Left forelimb (tissue), 1 donor: ENCODE results near the gene MED27.

Experiments
- DNase-seq: peaks from one replicate; pipeline ENCODE4 v3.0.0-alpha.2; 2018; ENCODE audit warnings: low spot score

Gene MED27

DNA sequence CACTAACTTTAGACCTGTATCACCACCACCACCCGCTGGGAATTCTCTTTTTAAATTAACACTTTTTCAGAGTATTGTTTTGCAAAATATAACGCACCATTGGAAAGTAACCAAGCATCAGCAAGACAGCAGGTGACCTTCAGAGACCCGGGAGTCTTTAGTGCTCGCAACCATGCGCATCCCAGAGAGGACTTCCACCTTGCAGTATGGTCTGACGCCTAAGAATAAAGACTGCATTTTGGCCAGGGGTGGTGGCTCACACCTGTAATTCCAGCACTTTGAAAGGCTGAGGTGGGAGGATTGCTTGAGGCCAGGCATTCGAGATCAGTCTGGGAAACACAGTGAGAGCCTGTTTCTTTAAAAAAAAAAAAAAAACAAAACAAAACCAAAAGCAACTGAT is 113.8 kb downstream of the MED27 start:
- DNase-seq: no peak

DNA sequence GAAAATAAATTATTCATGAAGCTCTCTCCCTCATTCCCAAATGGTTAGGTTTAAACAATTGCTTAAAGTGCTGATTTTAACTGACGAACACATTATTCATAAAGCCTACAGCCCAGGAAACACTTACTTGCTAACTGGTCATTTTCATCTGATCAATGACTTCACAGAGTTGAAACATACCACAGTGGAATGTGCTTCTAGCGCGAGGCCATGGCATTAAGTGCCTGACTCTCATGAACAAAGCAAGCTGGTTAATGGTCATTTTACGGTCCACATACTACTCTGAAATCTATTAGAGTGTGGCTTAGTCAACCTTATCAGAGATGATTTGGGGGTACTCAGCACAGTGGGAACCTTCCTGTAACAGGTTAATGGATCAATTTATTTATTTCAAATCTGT is 114.6 kb downstream of the MED27 start:
- DNase-seq: no peak

DNA sequence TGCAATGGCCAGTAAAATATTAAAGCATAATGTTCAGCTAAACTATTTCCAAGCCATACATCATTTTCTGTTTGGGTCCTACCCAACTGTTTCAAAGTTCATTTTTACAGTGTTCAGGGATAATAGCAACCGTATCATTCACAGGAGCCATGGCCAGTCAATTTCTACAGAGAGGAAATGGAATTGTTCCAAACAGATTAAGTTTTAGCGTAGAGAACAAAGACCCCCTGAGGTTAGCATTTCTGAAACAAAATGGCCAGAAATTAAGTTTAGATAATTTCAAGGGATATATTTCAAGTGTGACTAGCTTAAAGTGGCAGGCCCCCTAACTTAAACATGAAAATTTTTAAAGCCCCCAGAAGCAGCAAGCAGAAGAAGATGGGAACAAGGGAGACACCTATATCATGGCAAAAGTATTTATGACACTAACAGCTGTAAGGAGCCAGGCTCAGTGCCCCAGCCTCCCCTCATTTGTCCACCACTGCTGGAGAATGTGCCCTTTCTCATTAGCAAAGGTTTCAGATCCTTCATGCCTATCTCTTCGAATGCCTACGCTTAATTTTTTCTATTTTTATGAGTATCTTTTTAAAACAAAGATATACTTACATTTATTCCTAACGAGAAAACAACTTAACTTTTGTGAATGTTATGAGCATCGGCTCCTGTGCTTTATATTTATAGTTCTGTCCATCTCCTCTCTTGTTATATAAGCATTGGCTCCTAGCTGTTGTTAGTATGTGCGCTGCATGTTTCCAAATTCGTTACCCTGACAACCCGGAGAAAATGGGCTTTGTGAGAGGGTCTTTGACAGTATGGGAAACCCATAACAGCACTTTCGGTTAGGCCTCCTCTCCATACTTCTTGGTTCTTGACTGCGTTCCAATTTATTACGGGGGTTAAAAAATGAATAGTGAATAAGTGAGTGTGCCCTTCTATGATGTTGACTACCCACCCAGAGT is 116.3 kb downstream of the MED27 start:
- no peak for DNase-seq

DNA sequence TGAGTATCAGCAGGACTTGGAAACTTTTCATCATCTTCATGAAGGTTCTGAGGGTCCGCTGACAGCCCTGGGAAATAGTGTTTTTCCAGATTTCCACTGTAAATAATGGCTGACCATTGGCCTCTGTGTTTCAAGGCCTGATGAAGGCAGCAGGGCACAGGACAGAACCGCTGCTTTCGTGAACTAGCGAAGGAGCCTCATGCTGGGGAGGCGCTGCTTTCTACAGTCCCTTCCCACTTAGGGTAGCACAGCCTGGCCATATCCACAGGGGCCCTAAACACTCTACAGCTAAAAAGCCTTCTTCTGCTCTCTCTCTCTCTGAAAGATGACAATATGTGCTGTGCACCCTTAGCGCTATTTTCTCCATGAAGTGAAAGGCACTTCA is 118.2 kb downstream of the MED27 start:
- DNase-seq: no peak

DNA sequence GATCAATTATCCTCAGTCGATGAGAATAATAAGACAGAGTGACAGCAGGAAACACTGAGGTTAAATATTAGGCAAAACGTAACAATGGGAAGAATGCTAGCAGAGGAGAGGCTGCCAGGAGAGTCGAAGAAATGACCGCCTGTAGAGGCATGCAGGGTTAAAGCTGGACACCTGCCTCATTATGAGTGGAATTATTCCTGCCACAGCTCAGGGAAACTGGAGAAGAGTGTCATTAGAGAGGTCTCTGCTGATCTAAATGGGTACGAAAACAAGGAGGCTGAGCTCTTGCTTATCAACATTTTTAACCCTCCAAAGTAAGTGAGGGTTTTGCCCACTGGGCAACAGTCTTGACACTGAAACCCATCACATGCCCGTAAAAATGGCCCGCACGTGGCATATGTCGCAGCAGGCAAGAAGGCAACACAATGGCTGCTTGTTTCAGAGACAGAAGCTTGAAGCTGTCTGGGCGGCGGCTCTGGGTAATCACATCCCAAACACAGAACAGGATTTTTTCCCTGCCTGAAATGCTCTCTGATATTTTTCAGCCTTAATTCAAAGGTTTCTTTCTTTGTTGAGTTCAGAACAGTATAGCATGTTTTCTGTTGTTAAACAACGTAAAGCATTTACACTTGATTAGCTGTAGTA is 118.7 kb downstream of the MED27 start:
- DNase-seq: no peak

DNA sequence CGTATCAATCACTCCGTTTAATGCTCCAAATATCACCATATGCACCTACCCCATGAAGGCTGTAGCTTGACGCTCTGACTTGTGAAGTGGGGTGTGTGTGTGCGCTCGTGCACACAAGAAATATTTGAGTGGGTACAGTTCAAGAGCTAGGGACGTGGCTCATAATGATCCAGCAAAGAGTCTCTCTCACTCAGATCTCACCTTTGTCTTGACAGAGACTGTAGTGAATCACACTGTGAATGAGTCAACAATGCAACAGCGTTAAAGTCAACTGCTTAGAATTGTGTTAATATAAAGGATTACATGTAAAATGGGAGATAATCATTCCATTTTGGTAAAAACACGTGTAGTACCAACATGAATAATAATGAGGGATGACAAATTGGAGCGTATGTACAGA is 119.4 kb downstream of the MED27 start:
- DNase-seq: no peak

DNA sequence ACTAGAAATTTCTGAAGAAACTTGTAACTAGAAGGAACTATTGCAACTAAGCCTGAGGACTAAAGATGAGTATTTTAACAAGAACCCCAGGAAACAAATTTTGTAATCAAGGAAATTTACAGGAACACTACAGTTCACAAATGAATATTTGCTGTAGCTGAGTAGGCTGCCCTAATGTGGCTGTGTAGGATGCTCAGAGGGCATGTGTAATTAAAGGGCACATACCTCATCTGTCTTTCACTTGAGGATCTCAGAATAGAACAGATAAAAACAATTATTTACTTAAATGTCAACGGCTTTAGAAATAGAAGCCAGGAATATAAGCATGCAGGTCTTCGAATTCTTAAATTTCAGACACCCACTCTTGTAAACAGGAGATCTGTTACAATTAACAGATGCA is 119.8 kb downstream of the MED27 start:
- DNase-seq: no peak

DNA sequence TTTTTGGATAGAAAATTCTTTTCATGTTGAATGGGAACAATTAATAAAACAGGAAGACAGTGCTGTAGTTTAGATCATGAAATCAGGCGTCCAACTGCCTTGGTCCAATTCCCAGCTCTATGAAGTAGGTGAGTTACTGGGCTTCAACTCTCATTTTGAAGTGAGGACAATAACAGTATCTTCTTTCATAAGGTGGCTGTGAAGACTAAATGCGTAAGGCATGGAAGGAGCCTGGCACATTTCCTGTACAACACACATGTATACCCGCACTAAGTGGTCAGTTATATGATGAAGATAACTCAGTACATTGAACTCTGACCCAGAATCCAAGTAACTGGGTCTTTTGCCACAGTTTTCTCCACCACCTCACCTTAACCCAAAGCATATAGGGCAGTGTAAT is 120.6 kb downstream of the MED27 start:
- no peak for DNase-seq

DNA sequence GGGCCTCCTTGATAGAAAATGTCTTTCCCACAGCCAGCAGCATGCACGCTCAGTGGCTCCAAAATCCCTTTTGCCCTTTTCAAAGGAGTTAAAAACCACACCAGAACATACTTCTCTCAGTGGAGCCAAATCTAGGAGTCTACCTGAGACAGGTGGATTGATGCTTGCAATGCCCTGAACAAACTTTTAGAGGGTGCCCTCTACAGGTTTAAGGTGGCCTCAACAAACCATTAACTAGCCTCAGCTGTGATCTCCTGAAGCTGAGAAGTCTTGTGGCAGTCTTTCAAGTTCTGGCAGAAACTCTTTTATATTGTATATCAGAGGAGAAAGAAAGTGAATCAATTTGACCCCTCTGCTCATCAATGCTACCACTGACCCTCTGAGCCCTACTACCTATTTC is 125.4 kb downstream of the MED27 start:
- DNase-seq: no peak

DNA sequence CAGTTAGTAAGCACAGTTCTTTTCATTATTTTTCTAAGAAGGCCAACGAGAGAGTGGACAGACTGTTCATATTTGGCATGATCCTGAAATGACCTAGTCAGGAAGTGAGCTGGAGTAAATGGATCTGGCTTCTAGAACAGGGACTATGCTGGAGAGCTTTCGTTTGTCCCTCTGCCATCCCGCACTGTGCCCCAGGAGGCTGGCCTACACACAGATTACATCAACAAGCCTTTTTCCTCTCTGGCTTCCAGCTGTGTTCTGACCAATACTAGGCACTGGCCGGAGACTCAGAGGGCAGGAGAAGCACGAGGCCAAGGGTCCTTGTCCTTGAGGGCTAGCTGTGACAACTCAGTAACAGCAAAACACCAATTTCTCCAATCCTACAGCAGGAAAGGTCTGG is 127.8 kb downstream of the MED27 start:
- no peak for DNase-seq

DNA sequence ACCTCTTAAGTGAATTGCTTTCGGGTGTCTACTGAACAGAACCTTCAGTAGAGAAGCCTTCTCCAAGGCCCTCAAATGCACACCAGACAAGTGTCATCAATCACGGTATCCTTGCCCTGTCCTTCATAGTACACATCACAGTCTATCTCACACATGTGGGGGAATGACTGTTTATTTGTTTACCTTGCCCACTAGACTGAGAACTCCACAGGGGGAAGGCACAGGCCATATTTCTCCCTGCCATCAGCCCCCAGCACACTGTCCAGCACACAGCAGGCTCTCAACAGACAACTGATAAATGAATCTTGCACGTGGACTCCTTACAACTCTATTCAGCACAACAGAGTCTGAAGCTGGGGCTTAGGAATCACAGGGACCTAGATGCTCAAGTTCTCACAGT is 128.5 kb downstream of the MED27 start:
- no peak for DNase-seq

DNA sequence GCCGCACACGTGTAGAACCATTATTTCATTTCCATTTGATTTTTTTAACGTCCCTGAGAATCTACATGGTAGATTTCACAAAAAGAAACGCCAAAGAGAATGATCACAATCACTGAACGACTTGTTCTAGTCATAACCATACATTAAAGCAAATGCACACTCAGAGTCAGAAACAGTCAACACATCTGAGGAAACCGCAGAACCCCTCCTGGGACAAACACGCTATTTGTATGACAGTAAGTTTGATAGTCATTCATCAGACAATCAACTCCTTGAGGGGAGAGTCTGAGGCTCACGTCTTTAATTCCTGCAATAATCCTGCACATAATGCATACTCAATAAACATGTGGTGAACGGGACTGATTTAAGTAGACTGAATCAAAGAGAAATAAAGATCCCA is 129.2 kb downstream of the MED27 start:
- no peak for DNase-seq

DNA sequence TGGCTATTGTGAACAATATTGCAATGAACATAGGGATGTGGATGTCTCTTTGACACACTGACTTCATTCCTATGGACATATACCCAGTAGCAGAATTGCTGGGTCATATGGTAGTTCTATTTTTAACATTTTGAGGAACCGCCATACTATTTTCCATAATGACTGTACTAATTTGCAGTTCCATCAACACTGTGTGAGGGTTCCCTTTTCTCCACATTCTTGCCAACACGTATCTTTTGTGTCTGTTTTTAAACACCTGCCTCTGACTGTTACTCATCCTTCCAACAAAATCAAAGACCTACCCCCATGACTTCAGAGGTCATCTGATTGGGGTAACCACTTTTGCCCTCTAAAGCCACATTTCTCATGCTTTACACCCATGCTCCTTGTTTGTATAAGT is 133.5 kb downstream of the MED27 start:
- DNase-seq: no peak

DNA sequence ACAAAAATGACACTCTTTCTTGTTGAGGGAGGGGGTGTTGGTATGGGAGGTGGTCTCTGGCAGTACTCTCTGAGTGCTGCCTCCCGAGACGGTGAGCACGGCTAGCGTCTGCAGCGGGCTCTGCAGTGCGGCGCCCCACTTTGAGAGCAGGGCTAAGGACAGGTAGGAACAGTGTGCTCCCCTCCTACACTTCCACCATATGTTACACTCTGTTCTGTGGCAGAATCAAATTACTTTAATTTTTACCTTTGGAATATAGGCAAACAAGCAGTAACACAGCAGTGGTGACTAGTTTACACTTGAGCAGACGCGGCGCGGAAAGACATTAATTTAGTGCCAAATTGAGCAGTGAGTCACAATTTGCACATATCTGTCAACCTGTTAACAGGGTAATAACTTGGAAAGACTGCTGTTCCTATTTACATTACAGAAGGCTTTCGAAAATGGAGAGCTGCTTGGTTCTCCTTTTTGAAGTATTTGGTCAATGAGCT is 136.3 kb downstream of the MED27 start:
- DNase-seq: no peak

DNA sequence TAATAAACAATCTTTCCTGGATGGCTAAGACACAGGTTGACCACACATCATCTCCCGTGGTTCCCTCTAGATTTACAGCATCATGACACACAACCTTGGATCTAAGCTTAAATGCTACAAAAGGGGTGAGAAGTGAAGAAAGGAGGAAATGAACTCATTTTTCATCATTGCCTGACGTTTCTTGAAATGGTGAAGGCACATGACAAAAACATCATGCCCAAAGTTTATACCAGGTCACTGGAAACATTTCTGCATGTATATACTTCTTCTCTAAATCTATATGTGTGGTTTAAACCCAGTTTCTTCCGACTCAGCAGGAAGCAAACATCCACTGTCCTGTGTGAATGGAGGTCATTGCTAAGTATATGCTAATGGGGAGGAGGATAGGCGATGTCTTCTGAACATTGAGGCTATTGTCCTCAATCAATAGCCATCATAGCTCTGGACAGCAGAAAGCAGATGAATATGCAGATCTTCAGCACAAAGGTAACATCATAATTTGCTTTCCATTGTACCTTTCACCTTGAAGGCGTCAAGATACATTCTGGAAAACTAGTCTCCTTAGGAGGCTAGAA is 137.4 kb downstream of the MED27 start:
- DNase-seq: no peak

DNA sequence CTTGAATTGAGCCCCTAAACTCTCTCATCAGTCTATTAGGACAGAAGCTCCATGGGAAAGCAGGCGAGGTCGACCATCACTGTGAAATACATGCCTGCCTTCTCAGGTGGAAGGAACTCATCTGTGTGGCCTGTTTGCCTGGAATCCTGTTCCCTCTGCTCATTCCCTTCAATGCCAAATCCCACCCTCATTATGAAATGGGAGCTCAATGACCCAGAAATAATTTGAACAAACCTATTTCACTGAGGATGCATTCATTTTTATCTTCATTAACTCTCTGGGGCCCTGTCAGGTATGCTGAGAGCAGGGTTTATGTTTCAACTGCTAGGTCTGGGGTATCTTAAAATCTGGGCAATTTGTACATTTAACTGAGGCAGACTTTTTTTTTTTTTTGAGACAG is 142.2 kb downstream of the MED27 start:
- DNase-seq: no peak

DNA sequence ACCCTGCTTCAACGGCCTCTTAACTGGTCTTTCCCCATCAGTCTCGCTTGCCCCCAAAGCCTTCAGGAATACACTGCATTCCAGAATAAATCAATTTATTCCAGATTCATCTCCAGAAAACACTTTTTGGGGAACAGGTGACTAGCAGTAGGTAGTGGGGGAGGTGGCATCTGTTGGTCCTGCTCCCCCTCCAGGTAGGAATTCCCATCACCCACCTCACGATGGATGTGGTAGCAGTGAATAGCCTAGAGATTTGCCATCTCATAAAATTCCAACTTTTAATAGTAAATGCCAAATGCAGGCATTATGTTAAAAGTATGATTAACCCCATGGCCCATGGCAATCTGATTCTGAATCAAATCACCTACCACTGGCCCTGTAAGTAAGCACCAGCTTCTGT is 142.7 kb downstream of the MED27 start:
- DNase-seq: no peak

DNA sequence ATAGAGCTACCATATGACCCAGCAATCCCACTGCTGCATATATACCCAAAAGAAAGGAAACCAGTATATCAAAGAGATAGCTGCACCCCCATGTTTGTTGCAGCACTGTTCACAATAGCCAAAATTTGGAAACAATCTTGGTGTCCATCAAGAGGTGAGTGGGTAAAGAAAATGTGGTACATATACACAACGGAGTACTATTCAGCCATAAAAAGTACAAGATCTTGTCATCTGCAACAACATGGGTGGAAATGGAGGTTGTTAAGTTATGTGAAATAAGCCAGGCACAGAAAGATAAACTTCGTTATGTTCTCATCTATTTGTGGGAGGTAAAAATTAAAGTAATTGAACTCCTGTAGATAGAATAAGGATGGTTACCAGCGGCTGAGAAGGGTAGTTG is 145.0 kb downstream of the MED27 start:
- no peak for DNase-seq

DNA sequence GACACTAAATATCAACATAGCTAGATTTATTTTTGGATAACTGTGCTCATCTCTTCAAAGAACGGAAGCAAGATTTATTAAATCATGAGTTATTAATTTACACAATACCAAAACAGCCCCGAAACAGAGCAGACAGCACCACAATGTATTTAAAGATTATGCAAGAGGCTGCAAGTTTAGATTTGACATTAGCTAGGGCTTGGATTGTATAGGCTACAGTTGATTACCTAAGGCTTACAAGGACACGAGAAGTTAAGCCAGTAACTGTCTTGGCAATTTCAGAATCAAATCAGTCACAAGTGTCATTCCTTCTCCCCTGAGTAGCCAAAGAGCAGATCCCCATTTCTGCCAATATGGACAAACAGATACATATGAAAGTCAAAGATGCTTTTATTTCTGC is 152.6 kb downstream of the MED27 start:
- DNase-seq: no peak

DNA sequence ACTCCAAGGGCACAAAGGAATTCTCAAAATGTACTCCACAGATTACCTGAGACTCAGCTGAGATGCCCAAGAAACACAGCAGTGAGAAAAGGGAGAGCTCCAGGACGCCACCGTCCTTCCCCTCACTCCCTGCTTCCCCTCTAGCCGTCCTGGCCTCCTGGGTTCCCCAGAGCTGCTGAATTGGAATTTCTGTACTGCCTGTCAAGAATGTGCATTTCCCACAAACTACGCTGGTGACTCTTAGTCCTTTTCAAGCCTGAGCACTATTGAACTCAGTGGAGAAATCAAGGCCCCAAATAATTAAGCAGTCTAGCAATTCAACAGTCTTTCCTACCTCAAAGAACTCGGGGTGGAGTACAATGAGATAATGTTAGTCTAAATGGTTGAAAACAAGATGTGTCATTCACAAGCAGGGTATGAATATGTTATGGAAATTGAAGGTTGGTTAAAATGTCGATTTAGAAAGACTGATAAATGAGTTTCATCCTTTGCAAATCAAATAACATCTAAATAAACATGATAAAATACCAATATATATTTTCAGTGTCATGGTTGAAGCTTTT is 153.2 kb downstream of the MED27 start:
- no peak for DNase-seq

DNA sequence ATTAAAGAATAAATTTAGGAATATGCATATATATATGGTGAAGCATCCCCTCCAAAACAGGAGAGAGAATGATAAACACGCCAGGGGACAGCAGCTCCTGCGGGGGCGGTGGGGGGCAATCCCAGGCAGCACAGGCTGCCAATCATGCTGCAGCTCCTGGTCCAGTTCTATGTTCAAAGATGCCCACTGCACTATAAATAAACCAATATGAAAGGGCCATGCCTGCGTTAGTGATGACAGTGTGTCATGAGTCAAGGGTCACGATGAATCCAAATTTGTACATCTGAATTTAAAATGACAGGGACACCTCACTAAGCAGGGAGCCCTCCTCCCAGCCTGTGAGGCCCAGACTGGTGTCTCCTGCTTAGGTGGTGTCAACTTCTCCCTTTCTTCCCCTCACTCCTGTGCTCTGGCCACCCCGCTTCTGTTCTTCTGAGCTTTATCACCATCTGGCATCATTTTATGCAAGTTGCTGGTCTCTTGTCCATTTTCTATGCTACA is 153.9 kb downstream of the MED27 start:
- DNase-seq: no peak

DNA sequence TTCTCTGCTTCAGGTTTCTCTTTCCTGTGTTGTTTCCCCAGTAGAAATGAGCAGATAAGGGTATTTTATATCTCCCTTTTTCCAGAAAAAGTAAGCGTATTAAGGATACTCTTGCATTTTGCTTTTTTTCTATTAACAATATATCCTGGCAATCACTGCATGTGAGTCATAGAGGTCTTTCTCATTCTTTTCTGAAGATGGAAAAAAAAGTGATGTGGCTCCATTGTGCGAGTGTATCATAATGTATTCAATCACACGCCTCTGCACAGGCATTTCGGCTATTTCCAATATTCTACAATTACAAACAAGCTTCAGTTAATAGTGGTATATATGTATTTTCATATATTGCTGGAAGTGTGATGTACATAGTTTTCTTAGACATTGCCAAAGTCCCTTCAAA is 155.9 kb downstream of the MED27 start:
- no peak for DNase-seq
